HG02884 (cell line): Measurements from ENCODE around the gene NFIA.
"Not testable (repeated sequence)": the region's sequence is repeated elsewhere in the genome, so short reads cannot be mapped to it uniquely, and the experiment has no call there.

Experiments used
- ATAC-seq: cut with Tn5 transposase; IDR thresholded peaks from one replicate; pipeline ENCODE4 v1.9.1; 2021; ENCODE audit warnings: mild to moderate bottlenecking, moderate library complexity; ENCODE audit not compliant: unreplicated experiment

Gene NFIA

GRCh38 chr1:61263905-61264824 lies 181.8 kb downstream of the NFIA start:
- ATAC-seq, result no peak

DNA sequence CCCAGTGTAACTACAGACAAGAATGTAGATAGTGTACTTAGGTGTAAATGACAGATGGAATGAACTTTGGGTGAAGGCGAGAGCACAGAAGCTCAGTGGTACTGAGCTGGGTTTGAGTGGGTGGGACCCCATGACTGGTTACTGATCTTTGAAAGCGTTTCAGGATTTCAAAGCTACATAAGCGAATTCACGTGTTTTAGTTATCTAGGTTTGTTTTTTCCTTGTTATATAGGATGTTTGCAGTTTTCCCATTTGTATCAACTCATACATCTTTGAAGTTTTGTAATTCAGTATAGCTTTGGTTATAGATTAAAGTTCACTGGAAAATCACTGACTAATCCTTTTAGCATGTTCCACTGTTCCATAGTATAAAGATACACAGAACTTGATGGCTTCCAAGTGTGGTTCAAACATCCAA lies 182.5 kb downstream of the NFIA start:
- no peak for ATAC-seq

DNA sequence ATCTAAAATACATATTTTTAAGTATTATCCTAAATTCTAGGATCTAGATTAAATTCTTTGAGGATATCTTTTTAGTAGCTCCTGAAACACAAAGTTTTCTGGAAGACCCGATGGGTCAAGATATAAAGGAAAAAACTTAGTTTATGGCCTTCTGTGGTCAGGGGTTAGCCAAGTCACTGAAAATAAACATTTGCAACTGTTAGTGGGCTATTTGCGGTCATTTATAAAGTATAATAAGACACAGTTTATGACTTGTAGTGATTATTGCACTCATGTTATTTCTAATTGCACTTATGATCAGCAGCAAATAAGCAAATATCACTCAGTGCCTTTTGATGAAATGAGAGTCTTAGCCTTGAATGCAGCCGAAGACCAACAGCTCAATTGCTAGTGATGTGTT lies 183.3 kb downstream of the NFIA start:
- no peak for ATAC-seq

- no peak for ATAC-seq
Observed at GRCh38 chr1:61266738-61267137, 184.4 kb downstream of the NFIA start.

DNA sequence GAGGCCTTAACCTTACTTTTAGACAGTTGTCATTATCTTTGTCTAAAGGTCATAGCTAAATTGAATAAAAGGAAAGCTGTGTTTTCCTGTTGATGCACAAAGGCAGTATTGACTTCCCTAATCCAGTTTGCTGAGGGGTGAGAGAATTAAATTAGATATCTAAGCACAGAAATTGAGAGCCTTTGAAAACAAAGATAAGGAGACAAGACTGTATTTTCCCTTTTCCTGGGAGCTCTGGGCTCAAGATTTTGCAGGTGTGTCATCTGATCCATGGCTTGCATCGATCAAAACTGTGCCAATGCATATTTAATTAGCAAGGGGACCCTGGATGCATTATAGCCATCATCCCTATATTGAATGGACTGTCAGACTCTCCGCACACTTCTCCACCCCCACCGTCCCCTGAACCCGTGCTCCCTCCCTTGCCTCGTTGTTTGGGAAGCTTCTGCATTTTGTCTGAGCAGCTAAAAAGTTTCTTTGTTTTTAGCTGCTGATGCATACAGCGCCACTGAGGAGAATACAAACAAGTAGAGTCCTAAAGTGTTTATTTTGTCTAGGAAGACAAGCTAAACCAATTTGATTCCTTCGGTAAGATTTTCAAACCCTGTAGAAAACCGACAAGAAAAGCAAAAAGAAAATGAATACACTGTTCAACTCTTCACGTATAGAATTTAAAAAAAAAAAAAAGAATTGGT lies 186.3 kb downstream of the NFIA start:
- ATAC-seq, result no peak

GRCh38 chr1:61269602-61270001 lies 187.2 kb downstream of the NFIA start:
- no peak for ATAC-seq

- ATAC-seq, result no peak
Observed at GRCh38 chr1:61270107-61270506, 187.7 kb downstream of the NFIA start.

DNA sequence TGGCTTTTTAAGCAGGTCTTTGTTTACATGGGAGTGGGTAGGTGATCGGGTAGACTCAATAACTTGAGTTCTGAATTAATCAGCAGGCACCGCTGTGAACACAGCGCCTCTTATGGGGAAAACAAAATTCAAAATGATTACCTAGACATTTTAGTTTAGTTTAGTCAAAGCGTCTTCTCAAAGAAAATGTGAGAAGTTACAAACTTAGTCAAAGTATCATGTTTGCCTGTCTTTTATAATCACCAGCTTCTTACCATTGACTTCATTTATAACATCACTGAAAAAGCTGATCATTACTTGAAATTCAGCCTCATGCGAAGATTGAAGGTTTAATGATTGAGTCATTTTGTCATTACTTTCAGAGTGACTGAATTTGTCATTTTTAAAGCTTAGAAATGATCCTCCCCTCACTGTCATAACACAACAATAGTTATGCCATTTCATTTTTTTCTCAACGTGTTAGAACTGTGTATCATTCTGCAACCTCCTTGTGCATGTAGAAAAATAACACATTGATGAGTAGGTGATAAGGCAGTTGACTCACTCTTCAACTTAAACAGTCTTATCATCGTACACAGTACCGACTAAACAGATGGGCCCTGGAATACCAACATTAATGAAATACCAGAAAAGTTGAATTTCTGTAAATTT lies 188.5 kb downstream of the NFIA start:
- ATAC-seq, result no peak

DNA sequence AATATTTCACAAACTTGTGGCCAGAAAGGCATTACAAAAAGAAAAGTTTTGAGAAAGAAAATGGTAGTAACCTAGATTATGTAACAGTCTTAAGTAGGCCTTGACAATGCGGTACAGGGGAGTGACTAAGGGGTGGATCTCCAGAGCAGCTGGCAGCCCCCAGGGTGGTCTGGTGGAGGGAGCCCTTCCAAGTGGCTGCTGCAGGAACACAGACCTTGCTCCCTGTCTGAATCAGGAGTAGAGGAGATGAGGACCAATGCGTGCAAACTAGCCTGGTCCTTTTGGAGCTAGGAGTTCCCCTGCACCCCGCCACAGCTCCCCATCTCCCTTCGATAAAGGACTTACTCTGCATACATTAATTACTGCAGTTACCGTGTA lies 189.0 kb downstream of the NFIA start:
- ATAC-seq, result no peak

DNA sequence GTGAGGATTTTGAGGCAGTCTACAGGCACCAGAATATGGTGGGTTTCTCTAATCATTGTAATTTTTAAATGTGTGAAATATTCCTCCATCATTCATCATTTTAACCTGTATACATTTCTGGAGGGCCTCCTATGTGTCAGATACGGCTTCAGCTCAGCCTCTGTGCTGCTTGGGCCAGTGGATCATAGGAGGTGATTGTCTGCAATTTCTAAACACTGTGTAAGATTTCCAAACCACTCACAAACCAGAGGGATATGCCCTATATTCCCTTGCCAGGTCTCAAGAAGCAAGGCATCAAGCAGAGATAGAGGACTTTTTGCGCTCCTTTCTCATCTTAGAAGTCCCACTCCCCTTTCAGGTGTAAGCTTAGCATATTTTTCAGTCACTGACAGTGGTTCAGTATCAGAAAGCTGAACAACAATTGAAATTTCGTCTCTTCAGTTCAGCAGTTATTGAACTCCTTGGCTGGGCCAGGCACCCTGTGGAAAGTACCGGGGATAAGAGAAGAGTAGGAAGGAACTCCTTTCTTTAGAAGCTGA lies 190.9 kb downstream of the NFIA start:
- no peak for ATAC-seq

DNA sequence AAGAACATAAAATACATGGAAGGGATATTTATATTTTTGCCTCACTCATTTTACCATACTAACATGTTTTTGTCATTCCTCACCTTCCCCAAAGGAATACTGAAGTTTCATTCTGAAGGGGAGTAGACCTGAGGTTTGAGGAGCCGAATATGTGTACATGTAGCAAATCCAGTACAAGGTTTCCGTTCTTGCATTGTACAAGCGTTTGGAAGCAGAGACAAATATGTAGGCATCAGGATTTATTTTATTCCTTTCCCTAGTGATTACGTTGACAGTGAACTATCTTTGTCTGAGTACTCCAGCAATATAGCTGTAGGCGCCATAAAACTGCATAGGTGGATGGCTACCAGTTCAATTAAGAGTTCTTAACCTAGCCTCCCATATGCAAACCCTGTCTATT lies 191.5 kb downstream of the NFIA start:
- ATAC-seq, result no peak

- no peak for ATAC-seq
Observed at GRCh38 chr1:61274939-61275338, 192.6 kb downstream of the NFIA start.

GRCh38 chr1:61276246-61276645 lies 193.9 kb downstream of the NFIA start:
- ATAC-seq, result no peak

GRCh38 chr1:61277121-61277690 lies 194.8 kb downstream of the NFIA start:
- no peak for ATAC-seq

DNA sequence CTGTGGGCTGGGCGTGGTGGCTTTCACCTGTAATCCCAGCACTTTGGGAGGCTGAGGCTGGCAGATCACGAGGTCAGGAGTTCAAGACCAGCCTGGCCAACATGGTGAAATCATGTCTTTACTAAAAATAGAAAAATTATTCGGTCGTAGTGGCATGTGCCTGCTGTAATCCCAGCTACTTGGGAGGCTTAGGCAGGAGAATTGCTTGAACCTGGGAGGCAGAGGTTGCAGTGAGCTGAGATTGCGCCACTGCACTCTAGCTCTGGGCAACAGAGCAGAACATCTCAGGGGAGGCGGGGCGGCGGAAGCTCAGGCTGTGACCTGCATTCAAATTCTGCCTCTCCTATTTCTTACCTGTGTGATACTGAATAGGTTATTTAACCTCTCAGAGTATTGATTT lies 196.1 kb downstream of the NFIA start:
- not testable (repeated sequence) for ATAC-seq

DNA sequence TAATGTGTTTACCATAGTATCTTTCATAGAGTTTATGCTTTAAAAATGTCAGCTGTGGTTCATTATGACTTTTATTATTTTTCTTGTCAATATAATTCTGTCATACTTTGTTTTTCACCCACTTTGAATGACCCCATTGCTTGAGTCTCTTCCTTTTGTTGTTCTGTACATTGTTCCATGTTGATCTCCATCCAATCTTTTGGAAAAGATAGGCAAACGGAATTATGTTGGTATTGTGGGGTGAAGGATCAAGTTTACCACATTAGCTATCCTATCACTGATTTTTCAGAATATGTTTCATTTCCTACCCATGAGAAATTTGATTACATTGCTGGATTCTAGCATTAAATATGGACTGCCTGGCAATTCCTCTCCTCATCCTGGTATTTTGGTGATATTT lies 196.6 kb downstream of the NFIA start:
- ATAC-seq, result no peak

DNA sequence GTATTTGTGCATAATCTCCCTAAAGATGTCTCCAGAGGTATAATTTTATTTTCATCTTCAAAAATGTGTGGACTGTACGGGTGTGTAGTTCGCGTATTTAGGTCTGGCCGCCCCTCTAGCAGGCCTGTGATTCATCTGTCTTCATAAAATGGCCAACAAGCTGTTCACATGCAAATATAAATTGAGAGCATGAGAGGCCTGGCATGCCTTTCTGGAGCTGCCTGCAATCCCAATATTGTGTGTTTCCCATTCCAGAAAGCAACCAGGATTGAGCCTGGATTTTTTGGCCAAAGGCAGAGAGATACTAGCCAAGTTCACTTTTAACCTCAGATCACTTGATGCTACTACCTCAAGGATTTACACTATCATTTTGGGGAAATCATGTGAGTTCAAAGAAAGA lies 197.2 kb downstream of the NFIA start:
- no peak for ATAC-seq

DNA sequence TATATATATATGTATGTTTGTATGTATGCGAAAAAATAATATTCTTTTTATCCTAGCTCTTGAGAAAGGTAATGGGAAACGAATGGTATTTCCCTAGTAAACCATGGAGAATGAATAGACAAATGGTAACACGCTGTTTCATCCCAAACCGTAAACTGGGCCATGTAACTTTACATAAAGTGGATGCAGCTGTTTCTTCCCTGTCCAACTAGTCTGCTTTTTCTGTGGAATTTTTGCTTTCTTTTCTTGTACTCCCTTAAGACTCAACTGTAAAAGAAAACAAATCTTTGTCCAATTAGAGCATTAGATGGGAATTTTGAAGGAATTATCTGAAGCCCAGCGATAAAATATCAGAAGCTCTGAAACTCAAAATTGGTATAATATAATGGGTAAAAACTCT lies 198.1 kb downstream of the NFIA start:
- no peak for ATAC-seq

DNA sequence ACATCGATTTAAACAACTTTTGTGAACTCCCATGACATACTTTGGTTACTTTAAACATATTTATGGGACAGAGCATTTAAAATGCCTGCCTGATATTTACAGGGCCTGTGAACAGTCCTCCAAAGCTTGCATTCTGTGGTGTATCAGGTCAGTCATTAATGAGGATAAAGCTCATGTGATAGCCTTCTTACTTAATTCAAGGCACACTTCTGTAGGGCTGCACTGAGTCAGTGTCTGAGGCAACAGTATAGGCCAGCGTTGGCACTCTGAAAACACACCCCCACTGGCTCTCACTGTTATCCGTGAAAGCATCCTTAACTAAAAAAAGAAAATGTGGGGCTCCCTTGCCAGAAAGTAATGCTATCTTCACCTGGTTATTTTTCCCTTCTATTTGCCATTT lies 200.0 kb downstream of the NFIA start:
- no peak for ATAC-seq

GRCh38 chr1:61284248-61284854 lies 202.0 kb downstream of the NFIA start:
- ATAC-seq, result peak; percentile 47

GRCh38 chr1:61284936-61285335 lies 202.6 kb downstream of the NFIA start:
- no peak for ATAC-seq
